Motor neuron (in vitro differentiated cells): ENCODE results near the gene FAM107B. TPM values are rescaled to one million over a fixed set of nuclear protein-coding genes. Genes with fewer than 3 reads are reported as not detected.

ENCODE experiments used
- ATAC-seq, 8 experiments: fragments of 200-7000 bp; cut with Tn5 transposase; replicated peaks in 6 of 8; 2 replicates each; pipeline ENCODE4 v1.8.0; 2021; ENCODE audit warnings: mild to moderate bottlenecking in 8 of 8, moderate library complexity in 8 of 8
- H3K27ac ChIP-seq, 2 donors: fragments of 250-450 bp; sonication (Bioruptor Pico); 2 replicates each; pipeline ENCODE4 v1.9.0; 2021; ENCODE audit warnings: antibody characterized with exemption in 2 of 2, mild to moderate bottlenecking in 2 of 2, moderate library complexity in 1 of 2
- H3K4me1 ChIP-seq, 2 donors: fragments of 250-450 bp; sonication (Bioruptor Pico); replicated peaks in 1 of 2; 2 replicates each; pipeline ENCODE4 v1.6.1; 2021; ENCODE audit warnings: antibody characterized with exemption in 2 of 2, mild to moderate bottlenecking in 2 of 2, moderate library complexity in 1 of 2
- H3K4me3 ChIP-seq, 5 donors: fragments of 250-450 bp; sonication (Bioruptor Pico); 2 replicates each; pipeline ENCODE4 v1.9.0; 2021; ENCODE audit warnings: antibody characterized with exemption in 5 of 5, mild to moderate bottlenecking in 5 of 5, moderate library complexity in 4 of 5
- WGBS, 10 experiments: fragments of 450-650 bp; shearing (Covaris generic); methylation state at CpG; one replicate each; pipeline ENCODE4 v1.0.0; 2022; 5-methylcytosine and 5-hydroxymethylcytosine counted together
- in situ Hi-C, 9 experiments: fragments of 400-800 bp; cut with MboI; loops; one replicate each; pipeline ENCODE4 v1.15.0; 2021; ENCODE audit warnings: low sequenced_read_pairs in 9 of 9, low pct_unique_long_range_greater_than_20kb in 2 of 9; ENCODE audit not compliant: unreplicated experiment in 9 of 9
- total RNA-seq, 8 experiments: library from RNA; unstranded; fragments of 300-600 nt; gene quantifications; 2 replicates each; pipeline versions ENCODE4 v1.2.3 to v1.2.4, GENCODE V29; 2022

Gene FAM107B
- total RNA-seq, 8 experiments from 2014 or later = 2.0 to 60.4 (median 25.4) TPM

DNA sequence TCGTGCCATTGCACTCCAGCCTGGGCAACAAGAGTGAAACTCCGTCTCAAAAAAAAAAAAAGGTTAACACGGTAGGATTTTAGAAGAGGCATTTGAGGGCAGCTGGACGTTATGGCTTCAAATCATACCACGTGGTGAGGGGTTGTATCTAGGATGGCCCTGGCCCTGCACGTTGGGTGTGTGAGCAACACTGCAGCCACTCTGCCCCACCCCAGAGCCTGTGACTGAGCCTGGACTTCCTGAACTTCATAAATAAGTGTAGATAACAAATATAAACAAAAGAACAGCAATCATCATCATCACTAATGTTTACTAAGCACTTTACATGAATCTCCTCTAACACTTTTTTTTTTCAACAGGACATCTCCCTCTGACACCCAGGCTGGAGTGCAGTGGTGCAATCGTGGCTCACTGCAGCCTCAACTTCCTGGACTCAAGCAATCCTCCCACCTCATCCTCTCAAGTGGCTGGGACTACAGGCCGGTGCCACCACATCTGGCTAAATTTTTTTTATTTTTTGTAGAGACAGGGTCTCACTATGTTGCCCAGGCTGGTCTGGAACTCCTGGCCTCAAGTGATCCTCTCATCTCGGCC is 274.4 kb downstream of the FAM107B start:
- Histone ChIP-seq H3K4me3 (no peak overlapping the region), H3K4me1 (peaks cover 6 to 10% of the 10 kb centered on the region in 2 donors), H3K27ac (no peak overlapping the region)
- WGBS, 10 experiments = 12 to 88% (median 41%) methylated on average over 2 to 6 of the region's 9 CpGs; no CpG with 5 or more reads in 3 of the 10 experiments
- in situ Hi-C loops = loop anchor here in 3 of 9 experiments (25.0 kb wide), 2 partner anchors 312 to 337 kb away; partner anchors contain the start of genes CDNF (in 1 of the 3), HSPA14 (in 1 of the 3) and MSANTD7 (in 1 of the 3)
- ATAC-seq = no peak

DNA sequence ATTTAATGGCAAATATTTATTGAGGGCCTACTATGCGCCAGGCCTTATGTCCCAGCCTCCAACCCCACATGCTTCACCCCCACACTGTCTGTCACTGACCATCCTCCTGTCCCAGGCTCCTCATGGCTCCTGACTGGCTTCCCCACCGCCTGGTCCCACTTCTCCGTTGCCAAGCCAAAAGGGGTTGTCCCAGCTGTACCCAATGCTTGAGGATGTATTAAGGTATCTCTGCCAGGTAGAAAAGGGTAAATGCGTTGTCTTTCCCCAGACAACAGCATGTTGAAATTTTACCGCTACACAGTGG is 275.1 kb downstream of the FAM107B start:
- no peak for ATAC-seq
- in situ Hi-C loops = loop anchor here in 1 of 9 experiments (25.0 kb wide), 1 partner anchor 712 kb away; no protein-coding TSS in a partner anchor
- H3K4me3 ChIP-seq = no peak overlapping the region
- 60 to 100% (median 100%) methylated on average over 2 to 3 of the region's 5 CpGs; no CpG with 5 or more reads in 5 of the 10 experiments for WGBS, 10 experiments
- no peak overlapping the region for H3K27ac ChIP-seq
- H3K4me1 ChIP-seq = peaks cover 6 to 10% of the 10 kb centered on the region in 2 donors

- in situ Hi-C loops = loop anchor here in 1 of 9 experiments (25.0 kb wide), 1 partner anchor 711 kb away; no protein-coding TSS in a partner anchor
- H3K4me3 ChIP-seq = no peak overlapping the region
- WGBS, 10 experiments = 60 to 100% (median 98%) methylated on average over 1 to 6 of the region's 7 CpGs; no CpG with 5 or more reads in 4 of the 10 experiments
- H3K27ac ChIP-seq = no peak overlapping the region
- ATAC-seq = no peak
- H3K4me1 ChIP-seq = peaks cover 6 to 10% of the 10 kb centered on the region in 2 donors
These were observed 276.4 kb downstream of the FAM107B start for GRCh38 chr10:14498326-14498725.

DNA sequence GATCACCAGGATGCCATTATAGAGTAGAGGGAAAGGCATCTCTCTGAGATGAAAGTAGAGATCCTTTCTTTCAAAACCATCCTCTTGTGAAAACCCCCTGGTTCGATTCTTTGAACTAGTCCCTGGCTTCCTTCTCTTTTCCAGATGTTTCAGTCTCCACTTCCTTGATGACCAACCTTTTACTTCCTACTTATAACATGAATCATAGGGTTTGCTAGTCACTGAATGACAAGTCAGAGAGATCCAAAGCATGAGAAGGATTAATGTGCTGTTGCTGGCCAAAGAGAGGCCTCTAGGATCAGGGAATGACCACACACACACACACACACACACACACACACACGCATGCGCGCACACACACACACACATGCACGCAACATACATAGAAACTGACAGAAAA is 282.9 kb downstream of the FAM107B start:
- in situ Hi-C loops = loop anchor here in 1 of 9 experiments (25.0 kb wide), 1 partner anchor 705 kb away; no protein-coding TSS in a partner anchor
- H3K4me3 ChIP-seq = no peak overlapping the region
- H3K4me1 ChIP-seq = peaks cover 10 to 11% of the 10 kb centered on the region in 2 donors
- 0 to 86% (median 63%) methylated on average over 1 to 5 of the region's 5 CpGs; no CpG with 5 or more reads in 3 of the 10 experiments for WGBS, 10 experiments
- H3K27ac ChIP-seq = no peak overlapping the region
- no peak for ATAC-seq

- ATAC-seq = no peak
- WGBS, 10 experiments = 0 to 100% (median 17%) methylated on average over 1 of the region's 1 CpG; no CpG with 5 or more reads in 4 of the 10 experiments
- Histone ChIP-seq H3K4me1 (peaks cover 12% of the 10 kb centered on the region in 2 donors), H3K27ac (no peak overlapping the region), H3K4me3 (no peak overlapping the region)
- in situ Hi-C loops = loop anchor here in 1 of 9 experiments (25.0 kb wide), 1 partner anchor 702 kb away; no protein-coding TSS in a partner anchor
These were observed 285.0 kb downstream of the FAM107B start for GRCh38 chr10:14489522-14490177.

DNA sequence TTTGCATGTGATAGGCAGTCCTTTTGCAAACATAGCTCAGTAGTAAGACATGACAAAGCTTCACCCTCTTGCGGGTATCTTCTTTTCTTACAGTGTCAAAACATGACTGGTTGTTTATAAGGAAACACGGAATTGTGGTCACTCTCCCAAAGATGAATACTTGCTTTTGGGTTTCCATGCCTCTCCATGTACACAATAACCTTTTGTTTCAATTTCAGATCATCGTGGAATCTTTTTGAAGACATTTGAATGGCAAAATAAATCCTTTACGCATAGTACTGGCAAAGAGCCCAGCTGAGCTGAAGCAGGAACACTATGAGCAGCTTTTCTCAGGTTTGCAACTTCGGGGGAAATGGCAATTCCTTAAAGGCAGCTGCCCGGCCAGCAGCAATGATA is 287.2 kb downstream of the FAM107B start:
- ATAC-seq = peak in 4 of 8 experiments; percentile 29 to 67 (median 35)
- no peak overlapping the region for H3K4me3 ChIP-seq
- 27 to 100% (median 80%) methylated on average over 1 to 6 of the region's 6 CpGs; no CpG with 5 or more reads in 1 of the 10 experiments for WGBS, 10 experiments
- in situ Hi-C loops = loop anchor here in 1 of 9 experiments (25.0 kb wide), 1 partner anchor 700 kb away; no protein-coding TSS in a partner anchor
- peaks cover 12% of the 10 kb centered on the region in 2 donors for H3K4me1 ChIP-seq
- H3K27ac ChIP-seq = no peak overlapping the region

GRCh38 chr10:14486777-14487487 is 287.8 kb downstream of the FAM107B start:
- ATAC-seq = peak; percentile 35 to 91 (median 52)
- WGBS, 10 experiments = 41 to 100% (median 61%) methylated on average over 1 to 9 of the region's 13 CpGs; no CpG with 5 or more reads in 1 of the 10 experiments
- Histone ChIP-seq H3K4me3 (no peak overlapping the region), H3K4me1 (peaks cover 12% of the 10 kb centered on the region in 2 donors), H3K27ac (no peak overlapping the region)
- in situ Hi-C loops = loop anchor here in 1 of 9 experiments (25.0 kb wide), 1 partner anchor 700 kb away; no protein-coding TSS in a partner anchor

- H3K27ac ChIP-seq = no peak overlapping the region
- in situ Hi-C loops = loop anchor here in 1 of 9 experiments (25.0 kb wide), 1 partner anchor 699 kb away; no protein-coding TSS in a partner anchor
- H3K4me3 ChIP-seq = no peak overlapping the region
- H3K4me1 ChIP-seq = peaks cover 12 to 15% of the 10 kb centered on the region in 2 donors
- ATAC-seq = no peak
- WGBS, 10 experiments = 45 to 100% (median 96%) methylated on average over 1 to 5 of the region's 5 CpGs
These were observed 288.7 kb downstream of the FAM107B start for GRCh38 chr10:14485986-14486385.

- in situ Hi-C loops = loop anchor here in 1 of 9 experiments (25.0 kb wide), 1 partner anchor 696 kb away; no protein-coding TSS in a partner anchor
- Histone ChIP-seq H3K4me1 (peaks cover 15 to 16% of the 10 kb centered on the region in 2 donors), H3K27ac (no peak overlapping the region), H3K4me3 (no peak overlapping the region)
- ATAC-seq = no peak
- WGBS, 10 experiments = 0 to 100% (median 89%) methylated on average over 1 to 5 of the region's 5 CpGs
These were observed 291.3 kb downstream of the FAM107B start for GRCh38 chr10:14483417-14483816.

DNA sequence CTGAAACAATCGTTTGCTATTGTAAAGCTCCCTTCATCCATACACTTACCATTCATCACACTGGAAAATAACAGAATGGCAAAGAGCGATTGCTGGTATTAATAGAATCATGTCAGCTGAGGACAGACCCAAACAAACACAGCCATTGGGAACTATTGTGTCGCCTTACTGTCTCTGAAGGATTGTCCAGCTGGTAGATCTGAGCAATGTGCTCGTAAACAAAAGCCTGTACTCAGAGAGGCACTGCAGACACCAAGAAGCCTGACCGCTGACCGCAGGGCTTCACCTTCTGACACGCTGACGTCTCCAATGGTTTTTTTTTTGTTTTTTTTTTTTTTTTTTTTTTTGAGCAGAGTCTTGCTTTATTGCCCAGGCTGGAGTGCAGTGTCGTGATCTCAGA is 292.9 kb downstream of the FAM107B start:
- 47 to 100% (median 66%) methylated on average over 1 to 9 of the region's 9 CpGs; no CpG with 5 or more reads in 2 of the 10 experiments for WGBS, 10 experiments
- in situ Hi-C loops = loop anchor here in 1 of 9 experiments (25.0 kb wide), 1 partner anchor 694 kb away; no protein-coding TSS in a partner anchor
- H3K4me3 ChIP-seq = no peak overlapping the region
- peak in 5 of 8 experiments; percentile 46 to 87 (median 76) for ATAC-seq
- H3K4me1 ChIP-seq = peaks cover 7 to 10% of the 10 kb centered on the region in 2 donors
- no peak overlapping the region for H3K27ac ChIP-seq

DNA sequence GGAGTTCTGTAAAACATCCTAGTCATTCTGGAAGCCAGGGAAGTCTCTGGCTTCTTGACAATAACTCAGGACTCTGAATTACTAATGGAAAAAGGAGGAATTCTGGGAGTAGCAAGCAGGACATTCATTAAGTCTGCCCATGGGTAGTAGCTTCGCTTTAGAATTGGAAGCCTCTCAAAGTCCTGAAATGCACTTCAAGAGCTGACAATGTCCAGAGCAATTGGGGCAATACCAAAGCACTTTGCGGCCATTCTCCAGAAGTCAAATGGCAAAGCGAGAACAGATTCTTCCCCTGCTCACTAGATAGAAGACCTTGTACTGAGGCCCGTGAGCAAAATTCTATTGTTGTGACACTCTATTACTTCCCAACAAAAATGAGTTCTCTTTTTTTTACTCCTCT is 293.7 kb downstream of the FAM107B start:
- 67 to 100% (median 94%) methylated on average over 2 to 3 of the region's 4 CpGs; no CpG with 5 or more reads in 1 of the 10 experiments for WGBS, 10 experiments
- H3K4me1 ChIP-seq = peaks cover 6 to 10% of the 10 kb centered on the region in 2 donors
- no peak overlapping the region for H3K4me3 ChIP-seq
- no peak for ATAC-seq
- in situ Hi-C loops = loop anchor here in 1 of 9 experiments (25.0 kb wide), 1 partner anchor 694 kb away; no protein-coding TSS in a partner anchor
- no peak overlapping the region for H3K27ac ChIP-seq

- H3K27ac ChIP-seq = no peak overlapping the region
- peaks cover 6 to 14% of the 10 kb centered on the region in 2 donors for H3K4me1 ChIP-seq
- 0 to 100% (median 12%) methylated on average over 1 to 3 of the region's 3 CpGs; no CpG with 5 or more reads in 1 of the 10 experiments for WGBS, 10 experiments
- no peak overlapping the region for H3K4me3 ChIP-seq
- ATAC-seq = peak; percentile 65 to 95 (median 80)
- in situ Hi-C loops = loop anchor here in 2 of 9 experiments (10.0 to 25.0 kb wide), 2 partner anchors 684 to 691 kb away; no protein-coding TSS in a partner anchor
These were observed 296.1 kb downstream of the FAM107B start for GRCh38 chr10:14478604-14479003.
